ENCODE measurements around the gene CDKN3.

DNA sequence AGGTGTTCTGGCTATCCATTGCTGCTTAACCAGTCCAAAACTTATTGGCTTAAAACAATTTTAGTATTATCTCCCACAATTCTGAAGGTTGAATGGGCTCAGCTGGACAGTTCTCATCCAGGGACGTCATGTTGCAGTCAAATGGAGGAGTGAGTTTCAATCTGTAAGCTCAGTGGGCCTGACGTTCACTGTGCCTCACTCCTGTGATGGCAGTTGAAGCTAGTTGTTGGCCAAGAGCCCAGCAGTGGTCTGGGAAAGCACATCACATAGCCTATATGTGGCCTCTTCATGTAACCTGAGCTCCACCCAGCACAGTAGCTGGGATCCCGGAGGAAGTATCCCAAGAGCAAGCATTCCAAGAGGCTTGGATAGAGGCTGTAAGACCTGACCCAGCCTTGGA, 40.6 kb upstream of the CDKN3 start:
- no peak for TF ChIP-seq EZH2 (IDR thresholded peaks at IDR 0.05)
- no peak for TF ChIP-seq POLR2AphosphoS5 (IDR thresholded peaks at IDR 0.05; ENCODE audit: borderline replicate concordance, low read depth, low read length)
- no peak for TF ChIP-seq FOXP2 (optimal IDR thresholded peaks at IDR 0.05; ENCODE audit: control extremely low read depth, extremely low read length, insufficient read depth)

Measured in SK-N-MC (cell line).